GM23338 (cell line): ENCODE results near the gene MTRF1L. TPM values are rescaled to one million over a fixed set of nuclear protein-coding genes. Genes with fewer than 3 reads are reported as not detected.

Experiments used
- ATAC-seq: fragments of 200-7000 bp; cut with Tn5 transposase; 3 replicates; pipeline ENCODE4 v1.9.1; 2020
- DNase-seq: peaks from one replicate; pipeline ENCODE4 v3.0.0-alpha.2; 2015; ENCODE audit warnings: low spot score
- H2AFZ ChIP-seq: fragments of 200-600 bp; sonication (generic); 2 replicates; pipeline ENCODE4 v1.8.0; 2016; ENCODE audit warnings: antibody characterized with exemption, mild to moderate bottlenecking, moderate library complexity
- H3F3A ChIP-seq: fragments of 200-600 bp; sonication (generic); replicated peaks from 2 replicates; pipeline ENCODE4 v1.8.0; 2017; ENCODE audit warnings: antibody characterized with exemption, mixed run types, low read depth
- H3K27ac ChIP-seq: fragments of 200-600 bp; sonication (generic); 2 replicates; pipeline ENCODE4 v1.6.1; 2016; ENCODE audit warnings: low read depth
- H3K27me3 ChIP-seq: fragments of 200-600 bp; sonication (generic); 2 replicates; pipeline ENCODE4 v1.8.0; 2016; ENCODE audit warnings: mild to moderate bottlenecking, mixed run types, moderate library complexity; ENCODE audit not compliant: insufficient read depth
- H3K36me3 ChIP-seq: fragments of 200-600 bp; sonication (generic); 2 replicates; pipeline ENCODE4 v1.8.0; 2016; ENCODE audit warnings: mild to moderate bottlenecking; ENCODE audit not compliant: insufficient read depth
- H3K4me1 ChIP-seq: fragments of 200-600 bp; sonication (generic); 2 replicates; pipeline ENCODE4 v1.8.0; 2016; ENCODE audit warnings: mild to moderate bottlenecking, moderate library complexity; ENCODE audit not compliant: insufficient read depth
- H3K4me2 ChIP-seq: fragments of 200-600 bp; sonication (generic); 2 replicates; pipeline ENCODE4 v1.7.1; 2017; ENCODE audit warnings: mixed run types
- H3K4me3 ChIP-seq: fragments of 200-600 bp; sonication (generic); 2 replicates; pipeline ENCODE4 v1.6.1; 2016; ENCODE audit warnings: mixed run types
- H3K79me2 ChIP-seq: fragments of 200-600 bp; sonication (generic); replicated peaks from 2 replicates; pipeline ENCODE4 v1.8.0; 2017; ENCODE audit warnings: mild to moderate bottlenecking; ENCODE audit not compliant: insufficient read depth
- H3K9me2 ChIP-seq: fragments of 200-600 bp; sonication (generic); 2 replicates; pipeline ENCODE4 v1.8.0; 2017; ENCODE audit not compliant: insufficient read depth
- H4K20me1 ChIP-seq: fragments of 200-600 bp; sonication (generic); replicated peaks from 2 replicates; pipeline ENCODE4 v1.8.0; 2017; ENCODE audit warnings: mild to moderate bottlenecking; ENCODE audit not compliant: insufficient read depth
- H3K27ac Mint-ChIP-seq: 2 replicates; pipeline ENCODE4 v1.8.0; 2020; ENCODE audit warnings: inconsistent platforms, mild to moderate bottlenecking, moderate library complexity, mixed read lengths
- H3K27me3 Mint-ChIP-seq: 3 replicates; pipeline ENCODE4 v1.8.0; 2022; ENCODE audit warnings: low read depth, mild to moderate bottlenecking, moderate library complexity, mixed read lengths, inconsistent platforms; ENCODE audit not compliant: insufficient read depth, poor library complexity
- H3K36me3 Mint-ChIP-seq: 3 replicates; pipeline ENCODE4 v1.8.0; 2021; ENCODE audit warnings: low read depth, mild to moderate bottlenecking, inconsistent platforms, moderate library complexity, mixed read lengths
- H3K4me1 Mint-ChIP-seq: 3 replicates; pipeline ENCODE4 v1.8.0; 2020; ENCODE audit warnings: mild to moderate bottlenecking, inconsistent platforms, mixed read lengths
- H3K4me3 Mint-ChIP-seq: 3 replicates; pipeline ENCODE4 v1.8.0; 2021; ENCODE audit warnings: moderate library complexity, mild to moderate bottlenecking, inconsistent platforms, mixed read lengths
- H3K9me3 Mint-ChIP-seq: 3 replicates; pipeline ENCODE4 v1.8.0; 2020; ENCODE audit warnings: moderate library complexity, mild to moderate bottlenecking, inconsistent platforms, mixed read lengths
- EZH2phosphoT487 ChIP-seq: fragments of 200-600 bp; sonication (generic); IDR thresholded peaks from one replicate; pipeline ENCODE4 v1.8.1; 2018; ENCODE audit warnings: antibody characterized with exemption; ENCODE audit not compliant: unreplicated experiment
- JUNB ChIP-seq: IDR thresholded peaks from one replicate; pipeline ENCODE4 v1.6.1; 2016; ENCODE audit warnings: antibody characterized with exemption; ENCODE audit not compliant: unreplicated experiment
- NANOG ChIP-seq: IDR thresholded peaks from 2 replicates; pipeline ENCODE4 v1.6.1; 2016; ENCODE audit warnings: antibody characterized with exemption, borderline replicate concordance
- ZNF114 ChIP-seq: fragments of 250-450 bp; sonication (Bioruptor Pico); IDR thresholded peaks from 2 replicates; pipeline ENCODE4 v1.5.0; 2020; ENCODE audit warnings: mild to moderate bottlenecking, moderate library complexity
- ZNF462 ChIP-seq: fragments of 250-450 bp; sonication (Bioruptor Pico); IDR thresholded peaks from 2 replicates; pipeline ENCODE4 v1.5.0; 2020; ENCODE audit warnings: mild to moderate bottlenecking, moderate library complexity
- polyA plus RNA-seq: library from polyadenylated mRNA; unstranded; fragments of >200 nt; fragmentation: Nextera tagmentation; extraction: Ambion mirVana; gene quantifications from 2 replicates; pipeline ENCODE4 v1.2.1, GENCODE V29; 2016
- total RNA-seq: library from RNA; depleted of rRNA; stranded (reverse); fragments of >200 nt; shearing (Covaris generic); gene quantifications from 2 replicates; pipeline ENCODE4 v1.2.3, GENCODE V29; 2014
- TF ChIP-seq, protein P1 (sequence below), 2 experiments: fragments of 200-600 bp in 1 of 2; sonication (generic) in 1 of 2; conservative IDR thresholded peaks; 2 replicates each; pipeline versions ENCODE4 v1.5.1 to v1.6.1; 2016 to 2017; ENCODE audit warnings: antibody characterized with exemption in 2 of 2, low read depth in 2 of 2, mild to moderate bottlenecking in 2 of 2, moderate library complexity in 1 of 2

MTRF1L gene
- total and polyA plus RNA-seq, 2 experiments from 2014 or later: 20.5 to 28.3 TPM

- H3K4me2 ChIP-seq: peak overlapping the region; percentile 60
- no peak for ATAC-seq
- no peak overlapping the region for H3K27ac Mint-ChIP-seq
These were observed 49.5 kb downstream of the MTRF1L start for GRCh38 chr6:152952866-152953509.

More at GRCh38 chr6:152952866-152953509, 49.5 kb downstream of the MTRF1L start:
- no peak overlapping the region for H3K27ac ChIP-seq
- Mint-ChIP-seq H3K4me1 (peaks cover 14% of the 10 kb centered on the region), H3K27me3 (no peaks in the 10 kb centered on the region), H3K4me3 (no peak overlapping the region), H3K9me3 (no peaks in the 10 kb centered on the region), H3K36me3 (no peaks in the 10 kb centered on the region)
- no peaks in the 10 kb centered on the region for H3K79me2 ChIP-seq
- no peak overlapping the region for H3K4me3 ChIP-seq
- peak; percentile 69 for DNase-seq
- H3K36me3 ChIP-seq: no peaks in the 10 kb centered on the region
- no peak overlapping the region for H2AFZ ChIP-seq
- H3K27me3 ChIP-seq: no peaks in the 10 kb centered on the region
- no peaks in the 10 kb centered on the region for H3K9me2 ChIP-seq
- no peaks in the 10 kb centered on the region for H4K20me1 ChIP-seq
- no peaks in the 10 kb centered on the region for H3F3A ChIP-seq
- TF ChIP-seq, protein P1, sequence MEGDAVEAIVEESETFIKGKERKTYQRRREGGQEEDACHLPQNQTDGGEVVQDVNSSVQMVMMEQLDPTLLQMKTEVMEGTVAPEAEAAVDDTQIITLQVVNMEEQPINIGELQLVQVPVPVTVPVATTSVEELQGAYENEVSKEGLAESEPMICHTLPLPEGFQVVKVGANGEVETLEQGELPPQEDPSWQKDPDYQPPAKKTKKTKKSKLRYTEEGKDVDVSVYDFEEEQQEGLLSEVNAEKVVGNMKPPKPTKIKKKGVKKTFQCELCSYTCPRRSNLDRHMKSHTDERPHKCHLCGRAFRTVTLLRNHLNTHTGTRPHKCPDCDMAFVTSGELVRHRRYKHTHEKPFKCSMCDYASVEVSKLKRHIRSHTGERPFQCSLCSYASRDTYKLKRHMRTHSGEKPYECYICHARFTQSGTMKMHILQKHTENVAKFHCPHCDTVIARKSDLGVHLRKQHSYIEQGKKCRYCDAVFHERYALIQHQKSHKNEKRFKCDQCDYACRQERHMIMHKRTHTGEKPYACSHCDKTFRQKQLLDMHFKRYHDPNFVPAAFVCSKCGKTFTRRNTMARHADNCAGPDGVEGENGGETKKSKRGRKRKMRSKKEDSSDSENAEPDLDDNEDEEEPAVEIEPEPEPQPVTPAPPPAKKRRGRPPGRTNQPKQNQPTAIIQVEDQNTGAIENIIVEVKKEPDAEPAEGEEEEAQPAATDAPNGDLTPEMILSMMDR (conservative IDR thresholded peaks at IDR 0.05; ENCODE audit: low read depth in 2 of 2): peak; percentile 75 to 92
- TF ChIP-seq ZNF114 (no peak), NANOG (no peak), ZNF462 (no peak), EZH2phosphoT487 (no peak), JUNB (no peak)
- peaks cover 19% of the 10 kb centered on the region for H3K4me1 ChIP-seq
